Measurements from ENCODE around the gene RPTOR.
"Not testable (repeated sequence)": the region's sequence is repeated elsewhere in the genome, so short reads cannot be mapped to it uniquely, and the experiment has no call there.

Gene RPTOR

GRCh38 chr17:80764627-80765145 lies 220.0 kb downstream of the RPTOR start:
- not testable (repeated sequence) for DNase-seq (ENCODE audit: low read depth in 2 of 2)

- DNase-seq (ENCODE audit: low read depth in 2 of 2): no peak
Observed at GRCh38 chr17:80765241-80765961, 220.8 kb downstream of the RPTOR start.

GRCh38 chr17:80766290-80766855 lies 221.7 kb downstream of the RPTOR start:
- DNase-seq (ENCODE audit: low read depth in 2 of 2): no peak

GRCh38 chr17:80768389-80768788 lies 223.8 kb downstream of the RPTOR start:
- no peak for DNase-seq (ENCODE audit: low read depth in 2 of 2)

- DNase-seq (ENCODE audit: low read depth in 2 of 2): no peak
Observed at GRCh38 chr17:80768936-80769335, 224.3 kb downstream of the RPTOR start.

GRCh38 chr17:80769516-80769915 lies 224.9 kb downstream of the RPTOR start:
- no peak for DNase-seq (ENCODE audit: low read depth in 2 of 2)

GRCh38 chr17:80769936-80770625 lies 225.4 kb downstream of the RPTOR start:
- no peak for DNase-seq (ENCODE audit: low read depth in 2 of 2)

- DNase-seq (ENCODE audit: low read depth in 2 of 2): no peak
Observed at GRCh38 chr17:80770881-80771611, 226.4 kb downstream of the RPTOR start.

- no peak for DNase-seq (ENCODE audit: low read depth in 2 of 2)
Observed at GRCh38 chr17:80771612-80772005, 227.0 kb downstream of the RPTOR start.

- no peak for DNase-seq (ENCODE audit: low read depth in 2 of 2)
Observed at GRCh38 chr17:80772906-80773242, 228.2 kb downstream of the RPTOR start.

- DNase-seq (ENCODE audit: low read depth in 2 of 2): no peak
Observed at GRCh38 chr17:80773243-80773991, 228.8 kb downstream of the RPTOR start.

- DNase-seq (ENCODE audit: low read depth in 2 of 2): no peak
Observed at GRCh38 chr17:80774146-80774545, 229.5 kb downstream of the RPTOR start.

GRCh38 chr17:80774643-80775281 lies 230.1 kb downstream of the RPTOR start:
- DNase-seq (ENCODE audit: low read depth in 2 of 2): no peak

- no peak for DNase-seq (ENCODE audit: low read depth in 2 of 2)
Observed at GRCh38 chr17:80775863-80776262, 231.2 kb downstream of the RPTOR start.

- DNase-seq (ENCODE audit: low read depth in 2 of 2): no peak
Observed at GRCh38 chr17:80777274-80777673, 232.6 kb downstream of the RPTOR start.

GRCh38 chr17:80778716-80779115 lies 234.1 kb downstream of the RPTOR start:
- DNase-seq (ENCODE audit: low read depth in 2 of 2): no peak

- no peak for DNase-seq (ENCODE audit: low read depth in 2 of 2)
Observed at GRCh38 chr17:80779336-80779735, 234.7 kb downstream of the RPTOR start.

- DNase-seq (ENCODE audit: low read depth in 2 of 2): no peak
Observed at GRCh38 chr17:80779961-80780380, 235.3 kb downstream of the RPTOR start.

GRCh38 chr17:80780381-80781198 lies 236.0 kb downstream of the RPTOR start:
- no peak for DNase-seq (ENCODE audit: low read depth in 2 of 2)

GRCh38 chr17:80781211-80781610 lies 236.6 kb downstream of the RPTOR start:
- DNase-seq (ENCODE audit: low read depth in 2 of 2): no peak
